Omental fat pad (tissue), 4 donors: Measurements from ENCODE around the gene NR5A1. TPM values are rescaled to one million over a fixed set of nuclear protein-coding genes. Genes with fewer than 3 reads are reported as not detected.

Experiments
- ATAC-seq: fragments of 150-250 bp; one replicate; pipeline ENCODE4 v1.9.1; 2016; ENCODE audit warnings: mild to moderate bottlenecking, moderate library complexity; ENCODE audit not compliant: low FRiP score
- DNase-seq: peaks from one replicate; pipeline ENCODE4 v3.0.0-alpha.2; 2019; ENCODE audit warnings: low spot score
- total RNA-seq, 4 donors: library from RNA; depleted of rRNA; stranded (reverse); fragments of >200 nt; gene quantifications; one replicate each; pipeline ENCODE4 v1.1.0, GENCODE V29; 2016
- TF ChIP-seq, protein P1 (sequence below), 3 donors: fragments of 450-650 bp; IDR thresholded peaks; one replicate each; pipeline ENCODE4 v1.5.1; 2016 to 2017; ENCODE audit warnings: antibody characterized with exemption in 3 of 3, mild to moderate bottlenecking in 3 of 3, moderate library complexity in 2 of 3

NR5A1 gene
- total RNA-seq, 4 donors from 2014 or later, result not detected

DNA sequence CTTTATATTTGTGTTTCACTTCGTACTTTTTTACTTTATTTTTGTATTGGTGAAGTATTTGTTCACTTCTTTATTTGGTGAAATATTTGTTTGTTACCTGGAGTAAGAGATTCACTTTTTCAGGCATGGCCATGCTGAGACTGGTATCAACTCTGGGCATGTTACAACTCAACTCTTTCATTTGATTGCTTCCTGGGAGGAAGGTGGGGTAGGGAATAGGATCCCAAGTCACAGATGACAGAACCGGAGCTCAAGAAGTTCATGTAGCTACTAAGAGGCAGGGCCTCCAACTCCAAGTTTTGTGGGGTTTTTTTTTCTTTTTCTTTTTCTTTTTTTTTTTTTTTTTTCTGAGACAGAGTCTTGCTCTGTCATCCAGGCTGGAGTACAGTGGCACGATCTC is 63.0 kb downstream of the NR5A1 start:
- DNase-seq (no peak), ATAC-seq (no peak)
- TF ChIP-seq, protein P1, sequence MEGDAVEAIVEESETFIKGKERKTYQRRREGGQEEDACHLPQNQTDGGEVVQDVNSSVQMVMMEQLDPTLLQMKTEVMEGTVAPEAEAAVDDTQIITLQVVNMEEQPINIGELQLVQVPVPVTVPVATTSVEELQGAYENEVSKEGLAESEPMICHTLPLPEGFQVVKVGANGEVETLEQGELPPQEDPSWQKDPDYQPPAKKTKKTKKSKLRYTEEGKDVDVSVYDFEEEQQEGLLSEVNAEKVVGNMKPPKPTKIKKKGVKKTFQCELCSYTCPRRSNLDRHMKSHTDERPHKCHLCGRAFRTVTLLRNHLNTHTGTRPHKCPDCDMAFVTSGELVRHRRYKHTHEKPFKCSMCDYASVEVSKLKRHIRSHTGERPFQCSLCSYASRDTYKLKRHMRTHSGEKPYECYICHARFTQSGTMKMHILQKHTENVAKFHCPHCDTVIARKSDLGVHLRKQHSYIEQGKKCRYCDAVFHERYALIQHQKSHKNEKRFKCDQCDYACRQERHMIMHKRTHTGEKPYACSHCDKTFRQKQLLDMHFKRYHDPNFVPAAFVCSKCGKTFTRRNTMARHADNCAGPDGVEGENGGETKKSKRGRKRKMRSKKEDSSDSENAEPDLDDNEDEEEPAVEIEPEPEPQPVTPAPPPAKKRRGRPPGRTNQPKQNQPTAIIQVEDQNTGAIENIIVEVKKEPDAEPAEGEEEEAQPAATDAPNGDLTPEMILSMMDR (IDR thresholded peaks at IDR 0.05), result no peak

- TF ChIP-seq, protein P1 (IDR thresholded peaks at IDR 0.05), result no peak
- no peak for ATAC-seq
- no peak for DNase-seq
Observed at GRCh38 chr9:124443625-124444024, 63.6 kb downstream of the NR5A1 start.

- TF ChIP-seq, protein P1 (IDR thresholded peaks at IDR 0.05), result no peak
- ATAC-seq, result no peak
- no peak for DNase-seq
Observed at GRCh38 chr9:124442826-124443225, 64.4 kb downstream of the NR5A1 start.

- no peak for DNase-seq
- TF ChIP-seq, protein P1 (IDR thresholded peaks at IDR 0.05), result no peak
- no peak for ATAC-seq
Observed at GRCh38 chr9:124442379-124442778, 64.8 kb downstream of the NR5A1 start.

DNA sequence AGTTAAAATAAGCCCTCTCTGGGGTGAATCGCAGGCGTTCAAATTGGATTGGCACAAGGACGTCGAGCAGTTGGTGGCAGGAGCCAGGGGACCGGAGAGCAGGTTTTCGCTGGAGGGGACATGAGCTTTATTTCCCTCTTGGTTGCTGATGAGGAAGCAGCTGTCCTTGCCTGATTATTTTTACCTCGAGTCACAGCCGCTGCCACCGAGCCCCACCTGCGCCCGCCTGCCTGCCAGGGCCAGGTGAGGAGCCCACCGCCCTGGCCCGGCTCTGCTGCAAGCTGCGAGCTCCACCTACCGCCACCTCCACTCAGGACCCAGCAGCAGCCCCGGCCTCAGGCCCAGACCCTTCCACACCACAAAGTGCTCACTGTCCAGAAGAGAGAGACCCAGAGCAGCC is 65.9 kb downstream of the NR5A1 start:
- ATAC-seq, result no peak
- TF ChIP-seq, protein P1 (IDR thresholded peaks at IDR 0.05), result no peak
- no peak for DNase-seq

DNA sequence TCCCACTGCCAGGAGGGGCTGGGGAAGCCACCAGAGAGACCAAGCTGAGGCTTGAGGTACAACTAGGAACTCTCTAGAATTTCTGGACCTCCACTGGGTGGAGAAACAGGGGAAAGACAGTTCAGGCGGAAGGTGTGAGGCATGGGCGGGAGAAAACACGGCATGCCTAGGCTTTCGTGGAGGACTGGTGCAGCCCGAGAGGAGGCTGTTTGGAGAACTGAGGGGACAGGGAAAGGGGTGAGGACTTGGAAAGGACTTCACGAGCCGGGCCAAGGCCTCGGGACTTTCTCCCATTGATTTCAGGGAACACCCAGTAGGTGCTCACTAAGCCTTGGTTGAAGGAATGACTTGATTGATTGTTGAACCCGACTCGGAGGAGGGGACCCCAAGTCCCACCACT is 66.4 kb downstream of the NR5A1 start:
- TF ChIP-seq, protein P1 (IDR thresholded peaks at IDR 0.05), result no peak
- ATAC-seq (no peak), DNase-seq (no peak)

GRCh38 chr9:124439686-124440243 is 67.4 kb downstream of the NR5A1 start:
- no peak for DNase-seq
- no peak for ATAC-seq
- TF ChIP-seq, protein P1 (IDR thresholded peaks at IDR 0.05), result no peak
